NT2/D1 (cell line): ENCODE data around the gene VRK1.

ENCODE experiments used
- SUZ12 ChIP-seq: IDR thresholded peaks from 2 replicates; pipeline ENCODE4 v1.6.1; 2011; ENCODE audit not compliant: insufficient read length, insufficient read depth; ENCODE audit errors: extremely low read depth
- YY1 ChIP-seq: IDR thresholded peaks from 2 replicates; pipeline ENCODE4 v1.6.1; 2011; ENCODE audit not compliant: insufficient read length, insufficient read depth
- ZNF274 ChIP-seq: IDR thresholded peaks from 2 replicates; pipeline ENCODE4 v1.6.1; 2011; ENCODE audit warnings: mild to moderate bottlenecking, low read depth, low read length

- TF ChIP-seq SUZ12 (no peak), ZNF274 (no peak), YY1 (no peak)
Observed at GRCh38 chr14:96920023-96920422, 122.8 kb downstream of the VRK1 start.
